MM.1S (cell line): Measurements from ENCODE around the gene PTPRR.

ENCODE experiments used
- EZH2 ChIP-seq: fragments of 300-600 bp; sonication (generic); optimal IDR thresholded peaks from 2 replicates; pipeline ENCODE3; 2017; ENCODE audit warnings: low read depth, mild to moderate bottlenecking, antibody characterized with exemption, low read length, mixed read lengths
- TF ChIP-seq, protein P1 (sequence below): fragments of 300-600 bp; sonication (generic); IDR thresholded peaks from 2 replicates; pipeline ENCODE4 v1.5.1; 2016; ENCODE audit warnings: antibody characterized with exemption, low read length, mixed read lengths

DNA sequence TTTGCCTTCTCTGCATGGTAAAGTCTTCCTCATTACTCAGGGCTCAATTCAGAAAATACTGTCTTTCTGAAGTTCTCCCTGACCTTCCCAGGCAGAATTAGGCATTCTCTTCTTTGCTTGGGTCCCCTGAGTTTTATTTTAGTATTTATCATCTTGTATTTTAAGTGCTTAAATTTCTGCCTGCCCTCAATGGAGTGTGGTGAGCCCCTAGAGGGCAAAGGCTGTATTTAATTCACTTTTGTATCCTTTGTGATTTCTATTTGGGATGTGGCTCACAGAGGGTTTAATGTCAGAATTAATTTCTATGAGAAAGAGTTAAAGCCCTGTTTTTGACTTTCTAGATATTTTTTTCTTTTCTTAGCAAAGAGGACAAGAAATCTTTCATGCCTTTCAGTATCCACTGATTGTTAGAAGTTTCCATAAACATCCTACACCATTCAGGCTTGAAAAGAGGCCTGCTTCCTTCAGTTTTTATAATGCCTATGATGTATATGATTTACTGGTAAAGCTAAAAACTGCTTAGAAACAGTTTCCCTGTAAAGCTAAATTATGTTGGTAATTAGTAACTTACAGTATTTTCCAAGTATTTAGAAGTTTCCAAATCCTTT, 227.8 kb downstream of the PTPRR start:
- TF ChIP-seq, protein P1, sequence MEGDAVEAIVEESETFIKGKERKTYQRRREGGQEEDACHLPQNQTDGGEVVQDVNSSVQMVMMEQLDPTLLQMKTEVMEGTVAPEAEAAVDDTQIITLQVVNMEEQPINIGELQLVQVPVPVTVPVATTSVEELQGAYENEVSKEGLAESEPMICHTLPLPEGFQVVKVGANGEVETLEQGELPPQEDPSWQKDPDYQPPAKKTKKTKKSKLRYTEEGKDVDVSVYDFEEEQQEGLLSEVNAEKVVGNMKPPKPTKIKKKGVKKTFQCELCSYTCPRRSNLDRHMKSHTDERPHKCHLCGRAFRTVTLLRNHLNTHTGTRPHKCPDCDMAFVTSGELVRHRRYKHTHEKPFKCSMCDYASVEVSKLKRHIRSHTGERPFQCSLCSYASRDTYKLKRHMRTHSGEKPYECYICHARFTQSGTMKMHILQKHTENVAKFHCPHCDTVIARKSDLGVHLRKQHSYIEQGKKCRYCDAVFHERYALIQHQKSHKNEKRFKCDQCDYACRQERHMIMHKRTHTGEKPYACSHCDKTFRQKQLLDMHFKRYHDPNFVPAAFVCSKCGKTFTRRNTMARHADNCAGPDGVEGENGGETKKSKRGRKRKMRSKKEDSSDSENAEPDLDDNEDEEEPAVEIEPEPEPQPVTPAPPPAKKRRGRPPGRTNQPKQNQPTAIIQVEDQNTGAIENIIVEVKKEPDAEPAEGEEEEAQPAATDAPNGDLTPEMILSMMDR = peak; percentile 42
- no peak for TF ChIP-seq EZH2
